GM20431 (cell line): ENCODE measurements around the gene FABP6.

Experiments used
- in situ Hi-C: fragments of 300-500 bp; cut with MseI, MboI; formaldehyde crosslinking; loops from one replicate; pipeline ENCODE4 v1.15.0; 2020; ENCODE audit warnings: low sequenced_read_pairs; ENCODE audit not compliant: unreplicated experiment

FABP6 gene

DNA sequence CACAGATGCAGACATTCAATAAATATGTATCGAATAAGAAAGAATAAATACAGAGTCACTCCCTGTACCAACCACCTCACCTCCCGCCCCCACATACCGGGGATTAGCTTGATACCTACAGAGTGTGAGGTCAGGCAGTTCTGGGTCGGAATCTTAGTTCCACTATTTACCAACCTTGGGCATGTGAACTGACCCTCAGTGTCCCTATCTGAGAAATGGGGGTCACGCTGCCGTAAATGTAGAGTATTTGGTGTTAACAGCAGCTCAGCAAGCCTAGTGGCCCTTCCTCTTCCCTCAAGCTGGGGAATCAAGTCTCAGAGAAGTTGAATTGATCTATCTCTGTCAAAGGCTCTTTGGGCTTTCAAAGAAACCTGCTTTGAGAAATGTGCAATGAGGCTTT, 57.6 kb downstream of the FABP6 start:
- in situ Hi-C loops = no loop called here

DNA sequence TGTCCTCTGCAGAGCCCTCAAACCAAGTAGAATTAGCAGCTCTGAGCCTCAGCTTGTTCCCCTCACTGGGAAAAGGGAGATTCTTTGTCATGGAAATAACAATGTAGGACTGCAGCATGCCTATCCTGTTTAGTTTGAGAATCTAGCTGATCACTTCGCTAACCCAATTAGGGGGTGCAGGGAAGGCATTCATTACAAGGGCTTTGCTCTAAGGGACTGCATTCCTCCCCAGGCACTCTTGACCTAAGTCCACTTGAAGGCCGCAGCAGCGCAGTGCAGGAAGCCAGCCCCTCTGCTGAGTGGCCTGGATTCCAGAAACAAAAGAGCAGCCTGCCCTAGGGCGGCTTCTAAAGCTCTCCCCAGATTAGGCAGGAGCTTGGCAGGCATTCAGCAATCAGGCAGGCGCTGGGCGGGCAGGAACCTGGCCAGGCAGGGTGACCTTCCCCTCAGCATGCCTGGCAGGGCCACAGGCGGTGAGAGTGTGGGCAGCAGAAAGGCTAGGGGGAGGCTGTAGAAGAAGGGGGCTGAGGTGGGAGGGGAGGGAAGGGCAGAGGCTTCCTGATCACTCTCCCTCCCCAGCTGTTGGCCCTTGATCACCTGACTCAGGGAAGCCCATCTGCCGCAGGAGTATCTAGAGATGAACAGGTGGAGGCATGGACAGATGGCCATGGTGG, 58.2 kb downstream of the FABP6 start:
- in situ Hi-C loops = no loop called here
